HG02884 (cell line): Measurements from ENCODE around the gene CARD19.
"Not testable (repeated sequence)": the region's sequence is repeated elsewhere in the genome, so short reads cannot be mapped to it uniquely, and the experiment has no call there.

ENCODE experiments used
- ATAC-seq: cut with Tn5 transposase; IDR thresholded peaks from one replicate; pipeline ENCODE4 v1.9.1; 2021; ENCODE audit warnings: mild to moderate bottlenecking, moderate library complexity; ENCODE audit not compliant: unreplicated experiment

Gene CARD19

GRCh38 chr9:93129691-93130500, 33.9 kb downstream of the CARD19 start:
- ATAC-seq: no peak

GRCh38 chr9:93130861-93131481, 35.0 kb downstream of the CARD19 start:
- no peak for ATAC-seq

- ATAC-seq: no peak
Measured at GRCh38 chr9:93131599-93132286, 35.7 kb downstream of the CARD19 start.

GRCh38 chr9:93132287-93132927, 36.4 kb downstream of the CARD19 start:
- ATAC-seq: no peak

GRCh38 chr9:93132946-93133680, 37.1 kb downstream of the CARD19 start:
- no peak for ATAC-seq

- peak; percentile 48 for ATAC-seq
Measured at GRCh38 chr9:93133681-93134014, 37.6 kb downstream of the CARD19 start.

GRCh38 chr9:93134015-93134739, 38.2 kb downstream of the CARD19 start, which contains the start of gene NINJ1:
NINJ1 (minus strand) TSS chr9:93134251; CDS start chr9:93134217, 34 bp downstream.
- ATAC-seq: peak; percentile 66

- no peak for ATAC-seq
Measured at GRCh38 chr9:93134740-93135444, 38.9 kb downstream of the CARD19 start.

- no peak for ATAC-seq
Measured at GRCh38 chr9:93136011-93136440, 40.0 kb downstream of the CARD19 start.

- ATAC-seq: no peak
Measured at GRCh38 chr9:93137362-93137761, 41.3 kb downstream of the CARD19 start.

- ATAC-seq: no peak
Measured at GRCh38 chr9:93138171-93138764, 42.3 kb downstream of the CARD19 start.

GRCh38 chr9:93139365-93140182, 43.6 kb downstream of the CARD19 start:
- no peak for ATAC-seq

GRCh38 chr9:93141771-93142483, 45.9 kb downstream of the CARD19 start:
- no peak for ATAC-seq

GRCh38 chr9:93143830-93144530, 48.0 kb downstream of the CARD19 start:
- no peak for ATAC-seq

GRCh38 chr9:93146696-93147095, 50.7 kb downstream of the CARD19 start:
- ATAC-seq: not testable (repeated sequence)

- ATAC-seq: no peak
Measured at GRCh38 chr9:93147632-93148031, 51.6 kb downstream of the CARD19 start.

- no peak for ATAC-seq
Measured at GRCh38 chr9:93148721-93149120, 52.7 kb downstream of the CARD19 start.
